NCI-H460 (cell line): ENCODE data around the gene VCAM1. TPM values are rescaled to one million over a fixed set of nuclear protein-coding genes. Genes with fewer than 3 reads are reported as not detected.

Experiments
- DNase-seq: peaks from one replicate; pipeline ENCODE4 v3.0.0-alpha.2; 2016; ENCODE audit warnings: low read depth; ENCODE audit errors: extremely low read depth
- total RNA-seq: library from RNA; depleted of rRNA; stranded (reverse); fragments of >200 nt; shearing (Covaris generic); gene quantifications from 2 replicates; pipeline ENCODE4 v1.2.3, GENCODE V29; 2014

Gene VCAM1
- total RNA-seq, 1 experiment from 2014 or later, result not detected

DNA sequence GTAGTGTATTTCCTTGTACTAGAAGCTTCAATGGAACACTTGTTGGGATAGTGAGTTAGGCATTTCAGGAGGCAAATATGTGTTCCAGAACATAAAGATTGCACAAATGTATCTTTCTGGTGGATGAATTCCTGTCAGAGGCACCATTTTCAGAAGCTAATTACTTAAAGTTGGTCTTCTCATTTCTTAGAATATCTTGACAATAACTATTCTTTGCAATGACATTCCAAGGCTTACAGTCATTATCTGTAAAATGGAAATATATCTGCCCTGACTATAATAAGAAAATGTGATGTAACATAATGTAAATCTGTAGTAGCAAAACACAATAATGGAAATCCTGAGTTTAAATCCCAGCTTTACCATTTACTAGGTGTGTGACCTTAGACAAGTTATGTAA, 2.7 kb downstream of the VCAM1 start:
- DNase-seq, result no peak

DNA sequence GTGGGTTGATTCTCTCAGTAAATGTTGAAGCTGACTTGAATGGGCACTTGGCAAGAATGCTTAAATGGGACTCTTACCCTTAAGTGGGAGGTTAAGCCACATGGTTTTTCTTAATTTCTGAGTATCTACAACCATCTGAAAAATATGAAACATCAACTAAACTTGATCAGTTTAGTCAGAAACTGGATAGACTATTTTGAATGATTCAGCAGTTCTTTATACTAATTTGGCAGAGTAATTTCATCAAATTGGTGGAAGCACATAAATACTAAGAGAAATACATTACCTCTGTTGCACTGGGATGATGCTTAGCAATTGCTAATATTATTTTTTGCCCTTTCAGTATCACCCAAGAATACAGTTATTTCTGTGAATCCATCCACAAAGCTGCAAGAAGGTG, 4.7 kb downstream of the VCAM1 start:
- no peak for DNase-seq

DNA sequence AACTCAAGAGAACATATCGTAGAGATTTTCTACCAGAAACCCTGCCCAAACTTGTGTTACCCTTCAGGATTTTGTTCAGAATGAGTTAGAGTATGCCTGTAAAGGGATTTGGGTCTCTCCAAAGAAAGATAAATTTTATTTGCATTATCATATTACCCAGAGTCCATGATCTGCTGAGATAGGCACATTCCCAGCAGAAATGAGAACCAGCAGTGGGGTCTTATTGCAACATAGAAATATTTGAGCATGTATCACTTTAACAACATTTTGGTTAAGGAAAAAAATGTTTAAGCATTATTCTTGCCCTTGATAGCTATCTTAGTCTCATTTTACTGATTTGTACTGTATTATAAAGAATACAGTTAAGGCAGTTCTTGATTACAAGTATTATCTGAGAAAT, 10.6 kb downstream of the VCAM1 start:
- no peak for DNase-seq

DNA sequence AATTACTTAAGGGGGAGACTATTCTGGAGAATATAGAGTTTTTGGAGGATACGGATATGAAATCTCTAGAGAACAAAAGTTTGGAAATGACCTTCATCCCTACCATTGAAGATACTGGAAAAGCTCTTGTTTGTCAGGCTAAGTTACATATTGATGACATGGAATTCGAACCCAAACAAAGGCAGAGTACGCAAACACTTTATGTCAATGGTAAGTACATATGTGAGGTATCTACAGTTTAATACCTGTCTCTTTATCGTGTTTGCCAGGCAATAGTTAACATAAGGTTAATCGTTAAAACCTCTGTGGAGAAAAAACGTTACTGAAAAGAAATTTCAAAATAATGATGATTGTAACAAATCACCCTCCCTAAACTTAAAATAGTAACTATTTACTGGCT, 11.8 kb downstream of the VCAM1 start:
- DNase-seq, result no peak

DNA sequence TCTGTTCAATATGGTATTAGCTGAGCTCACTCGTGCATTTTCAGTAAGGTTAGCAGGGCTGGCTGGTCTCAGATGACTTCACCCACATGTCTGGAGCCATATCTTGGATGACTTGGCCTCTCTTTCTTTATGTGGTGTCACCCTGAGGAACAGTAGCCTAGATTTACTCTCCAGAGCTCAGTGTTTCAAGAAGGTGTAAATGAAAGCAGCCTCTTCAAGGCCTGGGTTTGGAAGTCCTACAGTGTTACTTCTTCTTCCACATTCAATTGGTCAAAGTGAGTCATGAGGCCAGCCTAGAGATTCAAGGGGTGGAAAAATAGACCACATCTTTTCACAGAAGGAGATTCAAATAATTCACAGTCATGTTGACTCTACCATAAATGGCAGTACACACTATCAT, 12.2 kb downstream of the VCAM1 start:
- DNase-seq, result no peak

DNA sequence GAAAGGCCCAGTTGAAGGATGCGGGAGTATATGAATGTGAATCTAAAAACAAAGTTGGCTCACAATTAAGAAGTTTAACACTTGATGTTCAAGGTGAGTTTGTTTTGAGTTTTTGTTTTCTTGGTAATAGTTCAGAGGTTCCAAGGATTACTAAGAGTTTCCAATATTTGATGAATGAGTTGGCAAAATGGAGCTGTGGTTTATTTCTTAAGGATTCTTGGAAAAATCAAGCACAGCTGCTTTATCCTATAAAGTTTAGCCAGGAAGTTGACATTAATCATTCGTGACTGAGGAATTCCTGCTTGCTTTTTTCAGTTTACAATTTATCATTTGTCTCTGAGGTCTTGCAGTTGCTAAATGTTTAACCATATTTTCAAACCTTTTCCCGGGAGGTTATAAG, 15.1 kb downstream of the VCAM1 start:
- no peak for DNase-seq

DNA sequence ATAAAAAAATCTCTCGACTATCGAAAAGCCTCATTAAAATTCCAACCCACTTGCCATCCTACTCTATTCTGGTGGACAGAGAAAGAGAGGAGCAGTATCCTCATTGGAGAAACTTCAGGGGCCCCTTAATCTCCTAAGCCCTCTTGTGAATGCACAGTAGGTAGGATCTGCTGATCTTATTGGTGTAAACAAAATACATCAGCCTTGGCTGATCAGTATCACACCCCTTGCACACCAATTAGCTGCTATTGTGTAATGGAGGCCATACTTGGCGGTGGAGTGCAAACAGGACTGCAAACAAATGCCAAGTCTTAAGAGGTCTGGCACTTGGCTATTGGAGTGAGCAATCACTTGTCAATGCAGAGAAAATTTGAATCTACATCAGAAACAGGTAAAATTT, 15.7 kb downstream of the VCAM1 start:
- DNase-seq, result no peak

DNA sequence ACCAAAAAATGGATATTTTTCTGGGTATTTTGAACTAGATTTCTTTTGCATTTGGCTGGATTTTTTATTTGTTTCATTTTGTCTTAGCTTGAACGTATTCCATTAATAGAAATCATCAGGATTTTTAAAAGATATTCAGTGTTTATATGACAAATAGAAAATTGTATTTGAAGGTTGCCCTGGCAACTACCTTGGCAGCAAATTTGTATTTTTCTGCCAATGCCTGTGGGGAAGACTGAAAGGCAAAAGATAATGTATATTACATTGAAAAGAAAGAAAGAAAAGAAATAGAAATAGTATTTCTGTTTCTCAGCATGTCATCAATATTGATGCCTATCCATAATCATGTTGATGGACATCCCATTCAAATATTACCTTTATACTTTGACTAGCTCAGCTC, 16.8 kb downstream of the VCAM1 start:
- DNase-seq, result no peak

DNA sequence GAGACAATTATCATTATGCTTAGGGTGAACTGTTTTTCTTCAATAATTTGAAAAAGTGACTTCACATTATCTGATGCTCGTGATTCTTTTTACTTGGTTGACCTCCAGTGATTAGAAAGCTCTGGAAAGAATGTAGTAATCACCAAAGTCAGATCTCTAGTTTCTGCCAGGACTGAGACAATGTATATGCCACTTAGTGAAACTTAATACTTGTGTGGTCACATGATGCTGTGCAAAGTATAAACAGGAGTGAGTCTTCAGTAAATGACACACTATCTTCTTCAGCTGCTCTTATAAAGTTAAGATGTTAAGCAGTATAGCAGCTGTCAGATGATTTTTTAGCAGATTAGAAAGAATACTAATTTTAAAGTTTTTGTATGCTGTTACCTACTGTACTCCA, 17.2 kb downstream of the VCAM1 start:
- no peak for DNase-seq

DNA sequence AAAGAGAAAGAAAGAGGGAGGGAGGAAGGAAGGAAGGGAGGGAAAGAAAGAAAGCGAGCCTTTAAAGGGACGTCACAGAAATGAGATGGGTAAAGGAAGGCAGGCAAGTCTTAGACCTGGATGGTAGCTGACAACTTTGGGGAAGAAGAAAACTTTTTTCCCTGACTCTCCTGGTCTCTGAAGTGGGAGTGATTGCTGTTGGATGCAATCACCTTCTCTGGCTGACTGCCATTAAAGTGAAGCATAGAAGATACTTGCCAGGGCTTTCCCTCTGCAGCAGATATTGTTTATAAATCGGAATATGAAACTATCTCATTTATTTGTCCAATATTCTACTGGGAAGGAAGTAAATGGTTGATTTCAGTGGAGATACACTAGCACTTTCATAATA, 27.0 kb downstream of the VCAM1 start:
- no peak for DNase-seq

DNA sequence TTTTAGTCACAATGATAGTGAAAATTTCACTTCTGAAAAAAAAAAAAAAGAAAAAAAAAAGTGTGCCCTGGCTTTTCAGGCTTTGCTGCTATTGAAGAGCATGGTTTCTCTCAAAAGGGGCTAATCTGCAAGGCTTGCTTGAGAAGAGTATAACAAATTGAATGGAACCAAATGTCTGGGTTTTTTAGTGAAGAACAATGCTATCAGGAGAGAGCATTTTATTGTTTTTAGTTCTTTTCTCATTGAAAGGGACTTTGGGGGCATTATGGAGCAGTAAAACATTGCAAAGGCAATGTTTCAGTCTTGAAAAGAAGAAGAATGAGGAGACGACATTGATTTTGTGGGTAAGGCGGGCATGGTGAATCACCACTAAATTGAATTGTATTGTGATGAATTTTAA, 28.2 kb downstream of the VCAM1 start:
- no peak for DNase-seq

DNA sequence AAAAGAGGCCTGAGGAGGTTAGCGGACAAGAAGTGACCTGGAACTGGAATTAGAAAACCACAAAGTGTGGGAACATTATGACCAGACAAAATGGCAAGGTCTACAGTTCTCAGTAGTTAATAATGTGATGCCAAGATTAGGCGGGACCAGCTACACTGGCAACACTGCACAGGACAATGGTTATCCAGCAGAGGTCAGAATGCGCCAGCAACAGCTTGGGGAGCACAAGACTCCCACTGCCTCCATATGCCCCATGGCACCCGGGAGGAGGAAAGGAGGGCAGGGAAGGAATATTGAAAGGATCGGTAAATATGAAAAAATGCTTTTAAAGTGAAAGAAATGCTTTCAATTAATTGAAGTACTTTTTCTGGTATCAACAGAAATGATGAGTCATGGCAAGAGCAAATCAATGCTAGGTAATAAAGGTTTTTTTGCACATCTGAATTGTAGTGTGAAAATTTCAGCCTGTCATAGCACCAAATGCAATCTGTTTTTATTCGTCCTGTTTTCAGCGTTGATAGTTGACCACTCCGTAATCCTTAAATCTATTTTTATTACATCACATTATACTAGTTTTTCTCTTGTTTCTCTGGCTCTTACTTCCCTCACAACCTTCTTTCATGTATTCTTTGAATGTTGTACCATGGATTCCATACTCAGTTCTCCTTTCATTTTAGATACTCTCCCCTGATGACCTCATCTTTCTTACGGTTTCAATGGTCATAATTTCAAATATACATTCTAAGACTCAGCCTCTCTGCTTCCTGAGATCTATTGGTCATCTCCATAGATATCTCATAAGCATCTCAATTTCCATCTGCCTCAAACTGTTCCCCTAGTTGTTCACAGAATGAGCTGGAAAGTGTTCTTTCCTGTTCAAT, 30.7 kb downstream of the VCAM1 start:
- DNase-seq, result peak; percentile 1

DNA sequence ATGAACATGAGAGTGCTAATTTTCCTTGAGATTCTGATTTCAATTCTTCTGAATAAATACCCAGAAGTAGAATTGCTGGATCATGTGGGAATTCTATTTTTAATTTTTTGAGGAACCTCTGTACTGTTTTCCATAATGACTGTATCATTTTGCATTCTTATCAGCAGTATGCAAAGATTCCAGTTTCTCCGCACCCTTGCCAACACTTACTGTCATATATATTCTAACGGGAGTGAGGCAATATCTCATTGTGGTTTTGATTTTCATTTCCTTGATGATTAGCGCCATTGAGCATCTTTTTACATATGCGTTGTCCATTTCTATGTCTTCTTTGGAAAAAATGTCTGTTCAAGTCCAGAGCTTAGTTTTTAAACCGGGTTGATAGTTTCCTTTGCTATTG, 33.2 kb downstream of the VCAM1 start:
- no peak for DNase-seq

DNA sequence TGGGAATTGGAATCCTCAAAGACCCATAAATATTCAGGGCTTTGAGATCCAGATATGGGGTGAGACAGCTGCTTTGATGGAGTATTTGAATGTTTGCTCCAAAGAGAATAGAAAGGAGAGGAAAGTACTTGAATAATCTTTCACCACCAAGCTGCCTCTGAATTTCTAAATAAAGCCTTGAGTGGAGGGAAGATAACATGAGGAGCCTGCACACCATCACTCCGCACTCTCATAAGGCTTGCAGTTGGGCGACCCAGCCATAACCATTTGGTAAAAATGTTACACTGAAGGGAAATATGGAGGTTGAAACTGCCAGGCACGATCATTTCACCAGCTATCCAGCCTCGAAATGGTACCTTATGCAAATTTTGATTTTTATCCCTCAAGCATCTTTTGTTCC, 38.4 kb downstream of the VCAM1 start:
- DNase-seq, result no peak

DNA sequence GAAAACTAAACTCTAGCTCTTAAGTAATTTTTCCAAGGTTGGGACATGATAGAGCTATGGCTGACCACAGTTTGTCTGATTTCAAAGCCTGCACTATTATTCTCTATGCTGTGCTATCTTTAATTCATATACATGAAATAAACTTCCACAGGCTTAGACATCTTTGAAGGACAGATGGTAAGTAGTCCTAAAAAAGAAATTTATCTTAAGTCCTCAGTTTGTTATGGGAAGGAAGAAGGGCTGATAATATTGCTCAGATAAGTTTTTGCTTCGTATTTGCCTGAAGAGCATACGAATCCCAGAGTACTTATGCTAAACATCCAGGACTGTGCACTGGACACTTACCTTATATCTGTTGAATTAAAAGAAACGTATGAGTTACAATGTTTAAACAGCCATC, 39.6 kb downstream of the VCAM1 start:
- DNase-seq, result no peak

DNA sequence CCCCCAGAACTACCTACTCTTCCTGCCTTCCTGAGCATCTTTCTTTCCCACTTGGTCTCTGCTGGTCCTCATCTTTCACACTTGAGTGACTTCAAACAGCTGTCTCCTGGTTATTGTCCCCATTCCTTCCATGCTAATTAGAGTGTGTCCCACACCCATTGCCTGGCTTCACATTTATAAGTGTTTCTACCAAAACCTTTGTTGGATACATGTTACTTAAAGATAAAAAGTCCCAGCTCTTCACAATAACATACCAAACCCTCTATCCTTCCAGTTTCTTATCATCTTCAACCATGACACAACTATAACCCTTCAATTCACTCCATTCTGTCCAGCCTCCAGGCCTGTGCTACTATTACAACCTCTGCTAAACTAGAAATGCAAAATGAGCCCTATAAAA, 41.0 kb downstream of the VCAM1 start:
- no peak for DNase-seq

DNA sequence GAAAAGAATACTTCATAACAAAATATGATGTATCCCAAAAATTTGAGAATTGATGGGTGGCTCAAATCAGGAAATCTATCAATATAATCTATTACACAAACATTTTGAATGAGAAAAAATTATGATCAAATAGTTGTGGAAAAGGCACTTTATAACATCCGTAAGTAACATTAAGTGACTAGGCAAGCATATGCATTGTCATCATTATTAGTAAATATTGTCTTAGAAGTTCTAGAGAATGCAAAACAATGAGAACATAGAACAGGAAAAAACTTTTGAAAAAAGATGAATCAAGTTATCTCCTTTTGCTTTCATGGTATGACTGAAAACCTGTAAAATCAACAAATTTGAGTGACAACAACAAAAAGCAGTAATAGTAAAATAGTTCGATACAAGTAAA, 42.9 kb downstream of the VCAM1 start:
- DNase-seq, result no peak

DNA sequence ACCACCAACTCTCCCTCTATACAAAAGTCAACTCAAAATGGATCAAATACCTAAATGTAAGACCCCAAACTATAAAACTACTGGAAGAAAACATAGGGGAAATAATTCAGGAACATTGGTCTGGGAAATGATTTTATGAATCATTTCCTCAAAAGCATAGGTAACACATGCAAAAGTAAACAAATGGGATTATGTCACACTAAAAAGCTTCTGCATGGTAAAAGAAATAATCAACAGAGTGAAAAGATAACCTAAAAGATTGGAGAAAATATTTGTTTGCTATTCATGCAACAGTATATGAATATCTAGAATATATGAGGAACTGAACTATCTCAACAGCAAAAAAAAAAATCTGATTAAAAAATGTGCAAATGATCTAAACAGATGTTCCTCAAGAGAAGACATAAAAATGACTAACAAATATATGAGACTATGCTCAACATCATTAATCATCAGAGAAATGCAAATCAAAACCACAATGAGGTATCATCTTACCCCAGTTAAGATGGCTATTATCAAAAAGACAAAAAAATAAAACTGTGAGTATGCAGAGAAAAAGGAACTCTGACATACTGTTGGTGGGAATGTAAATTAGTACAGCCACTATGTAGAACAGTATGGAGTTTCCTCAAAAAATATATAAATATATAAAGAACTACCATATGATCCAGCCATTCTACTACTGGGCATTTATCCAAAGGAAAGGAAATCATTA, 47.8 kb downstream of the VCAM1 start:
- no peak for DNase-seq

DNA sequence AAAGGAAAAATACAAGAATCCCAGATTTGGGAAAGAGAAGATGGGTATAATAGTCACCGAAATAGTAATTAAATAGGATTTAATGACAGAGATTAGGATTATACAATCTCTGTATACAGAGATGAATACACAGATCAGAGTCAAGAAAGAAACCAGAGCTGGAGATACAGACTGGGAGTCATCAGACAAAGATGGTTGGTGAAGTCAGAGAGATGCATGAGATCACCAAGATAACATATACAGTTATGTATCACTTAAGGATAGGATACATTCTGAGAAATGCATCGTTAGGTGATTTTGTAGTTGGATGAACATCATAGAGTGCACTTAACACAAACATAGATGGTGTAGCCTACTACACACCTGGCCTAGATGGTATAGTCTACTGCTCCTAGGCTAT, 49.8 kb downstream of the VCAM1 start:
- no peak for DNase-seq

DNA sequence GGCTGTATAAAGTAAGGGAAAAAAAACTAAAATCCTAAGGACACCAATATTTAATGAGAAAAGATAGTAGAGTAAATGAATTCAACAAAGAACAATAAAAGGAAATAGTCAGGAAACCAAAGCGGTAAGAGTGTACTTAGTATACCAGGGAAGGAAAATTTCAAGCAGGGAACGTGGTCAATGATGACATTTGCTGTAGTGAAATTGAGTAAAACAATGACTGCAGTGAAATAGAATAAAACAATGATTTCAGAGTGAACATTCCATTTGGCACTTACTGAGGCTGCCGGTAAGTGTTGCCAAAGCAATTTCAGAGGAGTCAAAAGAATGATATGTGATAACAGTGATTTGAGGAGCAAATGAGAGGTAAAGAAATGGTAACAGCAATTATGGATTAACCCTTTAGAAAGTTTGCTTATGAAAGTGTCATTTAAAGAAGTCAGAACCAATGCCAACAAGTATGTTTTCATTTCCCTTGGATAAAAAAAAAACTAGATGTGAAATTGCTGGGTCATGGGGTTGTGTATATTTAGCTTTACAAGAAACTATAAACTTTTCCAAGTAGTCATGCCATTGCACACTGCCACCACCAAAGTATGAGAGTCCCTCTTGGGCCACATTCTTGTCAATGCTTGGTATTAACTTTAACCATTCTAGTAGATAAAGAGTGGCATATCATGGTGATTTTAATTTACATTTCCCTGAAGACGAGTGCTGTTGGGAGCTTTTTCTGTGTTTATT, 50.5 kb downstream of the VCAM1 start:
- DNase-seq, result no peak

DNA sequence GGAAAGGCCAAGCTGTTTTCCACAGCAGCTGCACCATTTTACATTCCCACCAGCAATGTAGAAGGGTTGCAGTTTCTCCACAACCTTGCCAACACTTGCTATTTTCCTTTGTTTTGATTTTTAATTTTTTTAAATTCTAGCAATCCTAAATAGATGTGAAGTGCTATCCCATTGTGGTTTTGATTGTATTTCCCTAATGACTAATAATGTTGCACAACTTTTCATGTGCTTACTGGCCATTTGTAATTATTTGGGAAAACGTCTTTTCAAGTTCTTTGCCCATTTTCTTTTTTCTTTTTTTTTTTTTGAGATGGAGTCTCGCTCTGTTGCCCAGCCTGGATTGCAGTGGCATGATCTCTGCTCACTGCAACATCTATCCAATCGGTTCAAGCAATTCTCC, 53.9 kb downstream of the VCAM1 start:
- no peak for DNase-seq

DNA sequence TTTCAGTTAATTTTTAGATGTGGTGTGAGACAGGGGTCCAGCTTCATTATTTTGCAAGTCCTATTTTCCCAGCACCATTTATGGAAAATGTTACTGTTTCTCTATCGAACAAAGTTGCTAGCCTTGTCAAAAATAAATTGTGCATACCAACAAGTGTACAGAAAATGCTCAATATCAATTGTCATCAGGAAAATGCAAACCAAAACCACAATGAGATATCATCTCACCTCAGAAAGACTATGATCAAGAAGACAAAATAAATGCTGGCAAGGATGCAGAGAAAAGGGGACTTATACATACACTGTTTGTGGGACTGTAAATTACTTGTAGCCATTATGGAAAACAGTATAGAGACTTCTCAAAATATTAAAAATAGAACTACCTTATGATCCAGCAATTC, 54.8 kb downstream of the VCAM1 start:
- no peak for DNase-seq
